IPS-18a (cell line): ENCODE data around the gene CDK17.

Source experiments
- H3K27ac ChIP-seq: one replicate; pipeline ENCODE4 v1.5.1; 2013; ENCODE audit warnings: low read length
- H3K27me3 ChIP-seq: one replicate; pipeline ENCODE4 v1.6.1; 2013; ENCODE audit warnings: mild to moderate bottlenecking, low read length; ENCODE audit not compliant: control insufficient read depth, insufficient read depth
- H3K36me3 ChIP-seq: one replicate; pipeline ENCODE4 v1.6.1; 2013; ENCODE audit warnings: low read depth, low read length; ENCODE audit not compliant: control insufficient read depth
- H3K4me1 ChIP-seq: one replicate; pipeline ENCODE4 v1.6.1; 2013; ENCODE audit warnings: low read depth, low read length; ENCODE audit not compliant: control insufficient read depth
- H3K4me3 ChIP-seq: one replicate; pipeline ENCODE4 v1.5.1; 2013; ENCODE audit warnings: low read length
- H3K9ac ChIP-seq: one replicate; pipeline ENCODE4 v1.6.1; 2013; ENCODE audit warnings: mild to moderate bottlenecking, low read length, moderate library complexity
- H3K9me3 ChIP-seq: one replicate; pipeline ENCODE4 v1.6.1; 2013; ENCODE audit warnings: low read depth, low read length; ENCODE audit not compliant: control insufficient read depth

CDK17 gene

GRCh38 chr12:96230646-96231045 lies 169.6 kb downstream of the CDK17 start:
- Histone ChIP-seq H3K4me3 (no peak overlapping the region), H3K9ac (no peak overlapping the region), H3K27me3 (no peaks in the 10 kb centered on the region), H3K36me3 (no peaks in the 10 kb centered on the region), H3K27ac (no peak overlapping the region), H3K9me3 (no peaks in the 10 kb centered on the region), H3K4me1 (no peaks in the 10 kb centered on the region)

- no peak overlapping the region for H3K4me3 ChIP-seq
- no peaks in the 10 kb centered on the region for H3K36me3 ChIP-seq
Observed at GRCh38 chr12:96228566-96229248, 171.5 kb downstream of the CDK17 start.

More at GRCh38 chr12:96228566-96229248, 171.5 kb downstream of the CDK17 start:
- Histone ChIP-seq H3K27ac (no peak overlapping the region), H3K27me3 (no peaks in the 10 kb centered on the region), H3K9ac (no peak overlapping the region), H3K9me3 (no peaks in the 10 kb centered on the region), H3K4me1 (peaks cover 2% of the 10 kb centered on the region)
